Activated gamma-delta T cell treated with Interleukin-2 at 50 U/mL for 16 hours (primary cell): Measurements from ENCODE around the gene GRB7.
"Not testable (repeated sequence)": the region's sequence is repeated elsewhere in the genome, so short reads cannot be mapped to it uniquely, and the experiment has no call there.

Experiments
- DNase-seq: peaks from one replicate; pipeline ENCODE4 v3.0.0-alpha.2; 2020

The GRB7 gene

GRCh38 chr17:39736319-39737165, 1.2 kb upstream of the GRB7 start:
- no peak for DNase-seq

GRCh38 chr17:39737206-39737759, 455 bp upstream of the GRB7 start:
- no peak for DNase-seq

- DNase-seq, result peak; percentile 33
Measured at GRCh38 chr17:39738568-39738901, 797 bp downstream of the GRB7 start.

GRCh38 chr17:39738983-39739884, 1.5 kb downstream of the GRB7 start:
- no peak for DNase-seq

GRCh38 chr17:39739885-39740356, 2.2 kb downstream of the GRB7 start:
- no peak for DNase-seq

GRCh38 chr17:39740357-39741111, 2.8 kb downstream of the GRB7 start:
- DNase-seq, result no peak

- DNase-seq, result no peak
Measured at GRCh38 chr17:39742126-39742855, 4.6 kb downstream of the GRB7 start.

- no peak for DNase-seq
Measured at GRCh38 chr17:39742856-39743436, 5.2 kb downstream of the GRB7 start.

- DNase-seq, result no peak
Measured at GRCh38 chr17:39744075-39744835, 6.5 kb downstream of the GRB7 start.

- DNase-seq, result no peak
Measured at GRCh38 chr17:39744836-39745215, 7.1 kb downstream of the GRB7 start.

GRCh38 chr17:39745335-39746144, 7.8 kb downstream of the GRB7 start:
- DNase-seq, result no peak

- DNase-seq, result no peak
Measured at GRCh38 chr17:39746145-39746461, 8.4 kb downstream of the GRB7 start.

GRCh38 chr17:39747745-39748144, 10.0 kb downstream of the GRB7 start:
- no peak for DNase-seq

- not testable (repeated sequence) for DNase-seq
Measured at GRCh38 chr17:39748444-39749034, 10.8 kb downstream of the GRB7 start.

- no peak for DNase-seq
Measured at GRCh38 chr17:39750131-39751015, 12.6 kb downstream of the GRB7 start.

- no peak for DNase-seq
Measured at GRCh38 chr17:39751016-39751543, 13.3 kb downstream of the GRB7 start.

- no peak for DNase-seq
Measured at GRCh38 chr17:39751637-39752036, 13.9 kb downstream of the GRB7 start.

GRCh38 chr17:39752241-39752881, 14.6 kb downstream of the GRB7 start:
- no peak for DNase-seq
